Heart left ventricle (tissue), 16 donors: ENCODE data around the gene MCF2L. TPM values are rescaled to one million over a fixed set of nuclear protein-coding genes. Genes with fewer than 3 reads are reported as not detected.
A peak's percentile ranks its signal among the peaks of the same experiment; 100 is the strongest.

Experiments used
- ATAC-seq, 4 donors: fragments of 200-7000 bp; cut with Tn5 transposase; one replicate each; pipeline ENCODE4 v1.9.1; 2020 to 2022; ENCODE audit warnings: moderate library complexity in 4 of 4, mild to moderate bottlenecking in 3 of 4, moderate number of reproducible peaks in 1 of 4
- DNase-seq, 5 donors: peaks; one replicate each; pipeline ENCODE4 v3.0.0-alpha.2; 2020
- H3K27ac ChIP-seq, 12 donors: fragments of 200-600 bp; sonication (generic) in 4 of 12; one replicate each; pipeline versions ENCODE4 v1.5.0 to v1.8.0; 2016 to 2022; ENCODE audit warnings: mild to moderate bottlenecking in 2 of 12
- H3K27me3 ChIP-seq, 9 donors: fragments of 200-600 bp; sonication (generic) in 2 of 9; one replicate each; pipeline versions ENCODE4 v1.5.1 to v1.8.0; 2016 to 2022; ENCODE audit warnings: mild to moderate bottlenecking in 3 of 9
- H3K36me3 ChIP-seq, 9 donors: fragments of 200-600 bp; sonication (generic) in 2 of 9; one replicate each; pipeline versions ENCODE4 v1.5.0 to v1.8.0; 2018 to 2022; ENCODE audit warnings: mild to moderate bottlenecking in 2 of 9
- H3K4me1 ChIP-seq, 12 donors: fragments of 200-600 bp; sonication (generic) in 4 of 12; one replicate each; pipeline versions ENCODE4 v1.5.0 to v1.8.0; 2016 to 2022; ENCODE audit warnings: mild to moderate bottlenecking in 3 of 12
- H3K4me3 ChIP-seq, 12 donors: fragments of 200-600 bp; sonication (generic) in 4 of 12; one replicate each; pipeline versions ENCODE4 v1.5.0 to v1.8.0; 2017 to 2022; ENCODE audit warnings: mild to moderate bottlenecking in 9 of 12, moderate library complexity in 4 of 12
- H3K9me3 ChIP-seq, 12 donors: fragments of 200-600 bp; sonication (generic) in 4 of 12; one replicate each; pipeline versions ENCODE4 v1.5.0 to v1.8.0; 2016 to 2022; ENCODE audit warnings: mild to moderate bottlenecking in 1 of 12
- CTCF ChIP-seq, 12 donors: fragments of 200-600 bp; sonication (generic) in 4 of 12; IDR thresholded peaks; one replicate each; pipeline versions ENCODE4 v1.5.0 to v1.8.0; 2018 to 2022; ENCODE audit warnings: antibody characterized with exemption in 12 of 12, mild to moderate bottlenecking in 5 of 12
- POLR2A ChIP-seq, 2 donors: fragments of 450-650 bp; IDR thresholded peaks; one replicate each; pipeline ENCODE4 v1.6.1; 2017; ENCODE audit warnings: antibody characterized with exemption in 2 of 2, mild to moderate bottlenecking in 2 of 2, moderate library complexity in 2 of 2
- WGBS, 4 donors: extraction: QIAGEN DNeasy Blood & Tissue Kit in 2 of 4; methylation state at CpG; one replicate each; pipeline versions ENCODE4 v1.1.5 to v1.1.7; 2013 to 2018; 5-methylcytosine and 5-hydroxymethylcytosine counted together
- intact Hi-C, 10 donors: fragments of 100-400 bp; cut with DNase I; formaldehyde crosslinking; loops; one replicate each; pipeline versions ENCODE4 v1.11.1 to v1.14.2; 2022
- polyA plus RNA-seq, 2 donors: library from polyadenylated mRNA; stranded (reverse); fragments of 200-250 nt; gene quantifications; one replicate each; pipeline ENCODE4 v1.2.3, GENCODE V29; 2013
- total RNA-seq, 9 donors: library from RNA; depleted of rRNA in 2 of 9; stranded (reverse); fragments of >200 nt in 2 of 9; fragmentation: NEBNext Ultra II Directional in 3 of 9; extraction: Animal tissue kit (Norgen Biotek cat#: 25700) in 3 of 9; gene quantifications; one replicate each; pipeline versions ENCODE4 v1.1.0 to v1.2.4, GENCODE V29; 2016 to 2023
- donor health status: ischemic (EF 13 %, LVEDD 7.1; RV severe dilation, severe dysfunction).
- donor health status: healthy with polysubstance abuse.
- donor health status: DM: no; HTN: yes; CAD: no.
- donor health status: DM: no; HTN: no; CAD: no.
- donor health status: ischemic (EF 25% LVEDD 6.9; RV normal size, moderate dysfunction).
- donor health status: ischemic (EF 25% LVEDD 5.7; RV mildly dilated, moderate dysfunction).
- donor health status: healthy.
- donor health status: DM: yes; HTN: yes; CAD: no.
- donor health status: ischemic (EF 35%, LVEDD 5.7; RV mildly dilated, moderate dysfunction).
- donor health status: nonischemic (EF 11% LVEDD 7.7; RV severe dilation, severe dysfunction).
- donor health status: DM: yes; HTN: yes; CAD: no.
- donor health status: PGD.
- donor health status: ischemic (EF 29% LVEDD 5.4; RV normal size, mild dysfunction).
- donor health status: nonischemic (EF 23%, LVEDD 6.1; RV moderate dilation, normal function).

MCF2L gene
- total and polyA plus RNA-seq, 11 donors, result 26.0 to 61.0 (median 42.7) TPM

- H3K27me3 ChIP-seq, result no peaks in the 10 kb centered on the region
- peak in 1 of 2 donors; percentile 28 for TF ChIP-seq POLR2A (IDR thresholded peaks at IDR 0.05)
- no peak for TF ChIP-seq CTCF (IDR thresholded peaks at IDR 0.05)
- no peaks in the 10 kb centered on the region for H3K36me3 ChIP-seq
- ATAC-seq (peak; percentile 74 to 86 (median 76)), DNase-seq (peak; percentile 59 to 81 (median 68))
- 38 to 54% (median 47%) methylated on average over 21 to 23 of the region's 23 CpGs for WGBS, 4 donors
- intact Hi-C loops, result no loop called here
- H3K4me1 ChIP-seq, result peaks cover 0 to 10% (median 3%) of the 10 kb centered on the region in 12 donors
- peak within 1 kb of the TSS in 10 of 12 donors; percentile 15 to 48 (median 34) for H3K4me3 ChIP-seq
- H3K27ac ChIP-seq, result peak within 1 kb of the TSS in 7 of 12 donors; percentile 19 to 48 (median 34)
- H3K9me3 ChIP-seq, result no peaks in the 10 kb centered on the region
These were observed 153.7 kb downstream of the MCF2L start, which contains the start of gene F10 for GRCh38 chr13:113122550-113123225. F10 (plus strand) TSS chr13:113122799; CDS start chr13:113122856, 57 bp downstream.

GRCh38 chr13:113123226-113124201, 154.5 kb downstream of the MCF2L start:
- ATAC-seq, result peak in 1 of 4 donors; percentile 3
- Histone ChIP-seq H3K9me3 (no peaks in the 10 kb centered on the region), H3K27me3 (no peaks in the 10 kb centered on the region), H3K4me1 (peaks cover 0 to 10% (median 3%) of the 10 kb centered on the region in 12 donors), H3K36me3 (no peaks in the 10 kb centered on the region), H3K4me3 (peak overlapping the region in 8 of 12 donors; percentile 15 to 48 (median 38)), H3K27ac (peak overlapping the region in 5 of 12 donors; percentile 19 to 48 (median 37))
- intact Hi-C loops, result no loop called here
- WGBS, 4 donors, result 80 to 87% (median 83%) methylated on average over 29 of the region's 29 CpGs
- no peak for TF ChIP-seq POLR2A (IDR thresholded peaks at IDR 0.05)
- peak in 3 of 12 donors; percentile 6 to 24 (median 9) for TF ChIP-seq CTCF (IDR thresholded peaks at IDR 0.05)
- no peak for DNase-seq

- 92 to 99% (median 94%) methylated on average over 16 to 19 of the region's 19 CpGs for WGBS, 4 donors
- Histone ChIP-seq H3K27me3 (no peaks in the 10 kb centered on the region), H3K4me1 (peaks cover 0 to 10% (median 3%) of the 10 kb centered on the region in 12 donors), H3K27ac (no peak overlapping the region), H3K4me3 (no peak overlapping the region), H3K36me3 (no peaks in the 10 kb centered on the region), H3K9me3 (no peaks in the 10 kb centered on the region)
- intact Hi-C loops, result no loop called here
- no peak for DNase-seq
- ATAC-seq, result no peak
- no peak for TF ChIP-seq CTCF (IDR thresholded peaks at IDR 0.05)
- TF ChIP-seq POLR2A (IDR thresholded peaks at IDR 0.05), result no peak
These were observed 155.4 kb downstream of the MCF2L start for GRCh38 chr13:113124211-113124970.
